H1 (cell line): ENCODE measurements around the gene ARMH3. TPM values are rescaled to one million over a fixed set of nuclear protein-coding genes. Genes with fewer than 3 reads are reported as not detected.
"Not testable (repeated sequence)": the region's sequence is repeated elsewhere in the genome, so short reads cannot be mapped to it uniquely, and the experiment has no call there.

Source experiments
- CTCF ChIA-PET: fragments of 300-600 bp; sonication (Branson Sonifier 250); formaldehyde crosslinking; loops from one replicate; lab custom pipeline; 2021; ENCODE audit not compliant: partially characterized antibody; lab: Charles Lee
- POLR2A ChIA-PET: fragments of 300-600 bp; sonication (Branson Sonifier 250); formaldehyde crosslinking; loops from one replicate; lab custom pipeline; 2021; ENCODE audit warnings: inconsistent platforms; ENCODE audit not compliant: partially characterized antibody; lab: Charles Lee
- DNase-seq, 2 experiments: peaks; one replicate each; pipeline versions ENCODE4 v3.0.0 to v3.0.0-alpha.2; 2010 to 2022; ENCODE audit warnings: low spot score in 2 of 2, low read depth in 1 of 2, mixed read lengths in 1 of 2
- FAIRE-seq: peaks from 2 replicates; lab custom pipeline; 2011; peaks lifted over from hg19 to GRCh38; lab: Jason Lieb, UNC
- H2AFZ ChIP-seq: 2 replicates; pipeline ENCODE4 v1.8.1; 2012; ENCODE audit warnings: low read length, inconsistent platforms
- H2AK5ac ChIP-seq: 2 replicates; pipeline ENCODE4 v1.6.1; 2013; ENCODE audit warnings: low read depth, low read length
- H2BK120ac ChIP-seq: replicated peaks from 2 replicates; pipeline ENCODE3; 2013; ENCODE audit warnings: low read depth, low read length, inconsistent platforms
- H2BK12ac ChIP-seq: 2 replicates; pipeline ENCODE4 v1.6.1; 2013; ENCODE audit warnings: low read depth, low read length
- H2BK15ac ChIP-seq: 2 replicates; pipeline ENCODE4 v1.6.1; 2013; ENCODE audit warnings: low read length
- H2BK20ac ChIP-seq: 2 replicates; pipeline ENCODE4 v1.6.1; 2013; ENCODE audit warnings: low read length
- H2BK5ac ChIP-seq: 2 replicates; pipeline ENCODE4 v1.6.1; 2013; ENCODE audit warnings: low read depth, low read length
- H3K14ac ChIP-seq: 2 replicates; pipeline ENCODE4 v1.6.1; 2013; ENCODE audit warnings: inconsistent platforms; ENCODE audit not compliant: insufficient read length
- H3K18ac ChIP-seq: 2 replicates; pipeline ENCODE4 v1.6.1; 2013; ENCODE audit warnings: low read length; ENCODE audit errors: extremely low read depth
- H3K23ac ChIP-seq: 2 replicates; pipeline ENCODE4 v1.6.1; 2013; ENCODE audit warnings: inconsistent platforms; ENCODE audit not compliant: insufficient read length
- H3K23me2 ChIP-seq: 2 replicates; pipeline ENCODE4 v1.6.1; 2013; ENCODE audit warnings: low read depth, low read length
- H3K27ac ChIP-seq: 2 replicates; pipeline ENCODE4 v1.6.1; 2011; ENCODE audit warnings: low read depth, low read length, inconsistent platforms
- H3K27me3 ChIP-seq, 4 experiments: replicated peaks in 1 of 4; 1 replicate in 1 of 4; 2 replicates in 3 of 4; pipeline versions ENCODE4 v1.6.1 to v1.8.1; 2011 to 2013; ENCODE audit warnings: low read length in 3 of 4, mild to moderate bottlenecking in 3 of 4, inconsistent platforms in 2 of 4, mixed read lengths in 2 of 4, moderate library complexity in 1 of 4; ENCODE audit not compliant: control insufficient read depth in 3 of 4, insufficient read depth in 3 of 4; ENCODE audit errors: extremely low read depth in 1 of 4
- H3K36me3 ChIP-seq, 4 experiments: 2 replicates each; pipeline versions ENCODE4 v1.6.1 to v1.8.1; 2011 to 2013; ENCODE audit warnings: mild to moderate bottlenecking in 4 of 4, low read length in 3 of 4, moderate library complexity in 2 of 4, control low read depth in 1 of 4, inconsistent platforms in 1 of 4; ENCODE audit not compliant: insufficient read depth in 4 of 4, control insufficient read depth in 2 of 4
- H3K4ac ChIP-seq: replicated peaks from 2 replicates; pipeline ENCODE3; 2013; ENCODE audit warnings: low read length, low read depth, mixed read lengths, inconsistent platforms; ENCODE audit not compliant: insufficient read length
- H3K4me1 ChIP-seq, 4 experiments: replicated peaks in 1 of 4; 1 replicate in 1 of 4; 2 replicates in 3 of 4; pipeline versions ENCODE4 v1.6.1 to v1.8.1; 2011 to 2013; ENCODE audit warnings: low read length in 3 of 4, inconsistent platforms in 2 of 4, mixed read lengths in 1 of 4; ENCODE audit not compliant: insufficient read depth in 4 of 4, control insufficient read depth in 3 of 4
- H3K4me2 ChIP-seq, 2 experiments: 2 replicates each; pipeline versions ENCODE4 v1.6.1 to v1.8.1; 2011 to 2013; ENCODE audit warnings: low read depth in 2 of 2, low read length in 2 of 2, control low read depth in 1 of 2, inconsistent platforms in 1 of 2, mild to moderate bottlenecking in 1 of 2; ENCODE audit not compliant: insufficient read depth in 1 of 2
- H3K4me3 ChIP-seq, 4 experiments: fragments of 200-600, 300-600 bp in 1 of 4; sonication (generic), shearing (Covaris generic), sonication (Bioruptor Twin) in 1 of 4; 2 replicates each; pipeline versions ENCODE4 v1.5.1 to v1.8.1; 2011 to 2016; ENCODE audit warnings: low read length in 4 of 4, low read depth in 3 of 4, control low read depth in 2 of 4, inconsistent platforms in 2 of 4, mild to moderate bottlenecking in 2 of 4, mixed read lengths in 1 of 4, moderate library complexity in 1 of 4; ENCODE audit not compliant: insufficient read depth in 2 of 4; ENCODE audit errors: extremely low read depth in 1 of 4
- H3K56ac ChIP-seq: replicated peaks from 2 replicates; pipeline ENCODE3; 2013; ENCODE audit warnings: low read depth, mild to moderate bottlenecking, mixed read lengths, low read length, inconsistent platforms; ENCODE audit not compliant: insufficient read length
- H3K79me1 ChIP-seq: 2 replicates; pipeline ENCODE4 v1.6.1; 2013; ENCODE audit warnings: low read depth, low read length, control low read depth
- H3K79me2 ChIP-seq, 2 experiments: 2 replicates each; pipeline versions ENCODE4 v1.6.1 to v1.8.1; 2012 to 2013; ENCODE audit warnings: low read length in 2 of 2, mild to moderate bottlenecking in 2 of 2, inconsistent platforms in 1 of 2; ENCODE audit not compliant: insufficient read depth in 2 of 2, control insufficient read depth in 1 of 2
- H3K9ac ChIP-seq, 4 experiments: replicated peaks in 1 of 4; 1 replicate in 1 of 4; 2 replicates in 3 of 4; pipeline versions ENCODE4 v1.6.1 to v1.8.1; 2011 to 2013; ENCODE audit warnings: low read depth in 3 of 4, low read length in 3 of 4, control low read depth in 2 of 4, mild to moderate bottlenecking in 2 of 4, moderate library complexity in 2 of 4, inconsistent platforms in 1 of 4; ENCODE audit errors: extremely low read depth in 1 of 4
- H3K9me3 ChIP-seq, 2 experiments: 2 replicates each; pipeline versions ENCODE4 v1.6.1 to v1.8.1; 2012 to 2013; ENCODE audit warnings: mild to moderate bottlenecking in 2 of 2, moderate library complexity in 2 of 2, control low read depth in 1 of 2, inconsistent platforms in 1 of 2, low read depth in 1 of 2, low read length in 1 of 2, mixed read lengths in 1 of 2; ENCODE audit not compliant: insufficient read depth in 2 of 2
- H4K20me1 ChIP-seq, 2 experiments: replicated peaks in 1 of 2; 2 replicates each; pipeline versions ENCODE3 to v1.8.1; 2011 to 2013; ENCODE audit warnings: inconsistent platforms in 2 of 2, low read length in 2 of 2, mild to moderate bottlenecking in 1 of 2; ENCODE audit not compliant: insufficient read depth in 2 of 2, control insufficient read depth in 1 of 2
- H4K5ac ChIP-seq: 2 replicates; pipeline ENCODE4 v1.6.1; 2013; ENCODE audit warnings: low read length, low read depth, mixed read lengths, inconsistent platforms; ENCODE audit not compliant: insufficient read length
- H4K8ac ChIP-seq: 2 replicates; pipeline ENCODE4 v1.8.0; 2013; ENCODE audit warnings: mild to moderate bottlenecking, moderate library complexity, low read length, inconsistent platforms; ENCODE audit not compliant: insufficient read depth; ENCODE audit errors: extremely low read depth
- H4K91ac ChIP-seq: replicated peaks from 2 replicates; pipeline ENCODE3; 2013; ENCODE audit warnings: low read length, mixed read lengths, inconsistent platforms; ENCODE audit not compliant: insufficient read length
- WGBS, 2 experiments: shearing (Covaris generic) in 1 of 2; methylation state at CpG; one replicate each; pipeline versions ENCODE4 v1.1.6 to v1.1.7; 2013 to 2015; ENCODE audit warnings: low lambda C conversion rate in 2 of 2, mixed read lengths in 2 of 2, inconsistent platforms in 1 of 2, low coverage in 1 of 2, missing lambda C conversion rate in 1 of 2; ENCODE audit not compliant: insufficient replicate concordance in 2 of 2, insufficient coverage in 1 of 2, insufficient read length in 1 of 2; ENCODE audit errors: extremely low coverage in 1 of 2, missing lambda C conversion rate in 1 of 2; 5-methylcytosine and 5-hydroxymethylcytosine counted together
- polyA plus RNA-seq, 7 experiments: library from polyadenylated mRNA; depleted of rRNA in 3 of 7; stranded (reverse) in 5 of 7; unstranded in 2 of 7; fragments of >200 nt in 5 of 7; fragments of 200-250 nt in 2 of 7; gene quantifications; 1 replicate in 5 of 7; 2 replicates in 1 of 7; 4 replicates in 1 of 7; pipeline versions ENCODE4 v1.2.1 to v1.2.3, GENCODE V29; 2011 to 2013; ENCODE audit warnings: missing spikeins in 2 of 7, mixed read lengths in 2 of 7
- total RNA-seq: library from RNA; stranded (reverse); fragmentation: NEBNext Ultra II Directional; extraction: Animal tissue kit (Norgen Biotek cat#: 25700); gene quantifications from 2 replicates; pipeline ENCODE4 v1.2.1, GENCODE V29; 2021

ARMH3 gene
- total and polyA plus RNA-seq, 2 of the 8 experiments (the other 6 are each of a cell fraction or from before 2014, with no cell fraction given): 11.6 to 18.3 TPM

DNA sequence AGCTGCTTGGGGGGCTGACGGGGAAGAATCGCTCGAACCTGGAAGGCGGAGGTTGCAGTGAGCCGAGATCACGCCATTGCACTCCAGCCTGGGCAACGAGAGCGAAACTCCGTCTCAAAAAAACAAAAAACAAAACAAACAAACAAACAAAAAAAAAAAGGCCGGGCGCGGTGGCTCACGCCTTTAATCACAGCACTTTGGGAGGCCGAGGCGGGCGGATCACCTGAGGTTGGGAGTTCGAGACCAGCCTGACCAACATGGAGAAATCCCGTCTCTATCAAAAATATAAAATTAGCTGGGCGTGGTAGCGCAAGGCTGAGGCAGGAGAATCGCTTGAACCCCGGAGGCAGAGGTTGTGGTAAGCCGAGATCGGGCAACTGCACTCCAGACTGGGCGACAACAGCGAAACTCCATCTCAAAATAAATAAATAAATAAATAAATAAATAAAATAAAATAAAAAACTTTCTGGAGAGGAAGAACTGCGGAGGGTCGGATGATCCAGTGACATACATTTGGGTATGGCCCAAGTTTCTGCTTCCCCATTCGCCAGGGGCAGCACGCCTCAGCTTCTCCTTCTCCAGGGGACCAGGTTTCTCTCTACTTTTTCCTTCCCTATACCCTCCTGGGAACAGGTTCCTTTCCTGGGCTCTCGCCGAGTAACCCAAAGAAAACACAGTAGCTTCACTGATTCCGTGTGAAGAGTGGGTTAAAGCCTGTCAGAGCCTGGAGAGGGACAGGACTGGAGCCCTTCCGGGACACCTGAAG is 909 bp downstream of the ARMH3 start:
- FAIRE-seq, H3K79me1 ChIP-seq, DNase-seq, H2BK120ac ChIP-seq, H3K23me2 ChIP-seq, H3K36me3 ChIP-seq, H2BK15ac ChIP-seq, H3K4ac ChIP-seq, H2BK12ac ChIP-seq, H3K23ac ChIP-seq, H3K9me3 ChIP-seq, H3K14ac ChIP-seq, H2BK20ac ChIP-seq, H4K91ac ChIP-seq, H3K4me1 ChIP-seq, H4K20me1 ChIP-seq, H2AK5ac ChIP-seq, H3K27me3 ChIP-seq: not testable (repeated sequence)
- H3K27ac ChIP-seq: 0 out of 2 replicates have a peak overlapping the region, but pooled peaks have one; percentile 53
- peak overlapping the region; percentile 82 for H4K5ac ChIP-seq
- peak overlapping the region; percentile 90; the same call in 1 of the 2 replicates for H2BK5ac ChIP-seq
- ChIA-PET POLR2A (interaction anchor here (0.7 to 2.5 kb wide), 8 partner anchors 12 to 237 kb away, joined by 3 to 13 read pairs (median 4); partner anchors contain the start of genes HPS6 and OGA), CTCF (interaction anchor here (0.6 to 8.8 kb wide), 8 partner anchors 13 to 287 kb away, joined by 3 to 76 read pairs (median 5); partner anchors contain the start of gene KCNIP2)
- H3K9ac ChIP-seq: peak overlapping the region; percentile 1 to 70 (median 62); a peak in 5 of 7 replicates
- 75% methylated on average over 34 of the region's 34 CpGs; no CpG with 5 or more reads in 1 of the 2 experiments for WGBS, 2 experiments
- peak overlapping the region; percentile 67 to 72 for H3K4me2 ChIP-seq
- H3K56ac ChIP-seq: peak overlapping the region; percentile 22
- H3K18ac ChIP-seq: peak overlapping the region; percentile 93; the same call in 1 of the 2 replicates
- peak overlapping the region; percentile 88; the same call in 1 of the 2 replicates for H4K8ac ChIP-seq
- peak overlapping the region; percentile 37; the same call in 1 of the 2 replicates for H2AFZ ChIP-seq
- H3K4me3 ChIP-seq: peak overlapping the region; percentile 80 to 92 (median 82)
- H3K79me2 ChIP-seq: peaks cover 0 to 43% of the 10 kb centered on the region in 2 experiments; a peak in 2 of 4 replicates
